KOPT-K1 (cell line): ENCODE measurements around the gene FXYD3.

Experiments
- H3K27ac ChIP-seq: fragments of 200-600 bp; sonication (generic); 2 replicates; pipeline ENCODE4 v1.5.1; 2016; ENCODE audit warnings: antibody characterized with exemption, mild to moderate bottlenecking, low read depth, low read length; ENCODE audit not compliant: poor library complexity, severe bottlenecking
- H3K36me3 ChIP-seq: fragments of 200-600 bp; sonication (generic); 2 replicates; pipeline ENCODE4 v1.5.1; 2017; ENCODE audit warnings: antibody characterized with exemption, mild to moderate bottlenecking, low read length, moderate library complexity; ENCODE audit not compliant: insufficient read depth
- H3K9me3 ChIP-seq: fragments of 200-600 bp; sonication (generic); 2 replicates; pipeline ENCODE4 v1.5.1; 2017; ENCODE audit warnings: antibody characterized with exemption, low read length, mild to moderate bottlenecking; ENCODE audit not compliant: insufficient read depth, poor library complexity, severe bottlenecking

The FXYD3 gene

GRCh38 chr19:35115177-35115951 lies at the start of gene FXYD3:
TSS of gene FXYD3 (plus strand) at chr19:35115823. CDS start at chr19:35119377, 3,554 bp downstream.
- no peak within 1 kb of the TSS for H3K27ac ChIP-seq
- H3K36me3 ChIP-seq: no peaks in the 10 kb centered on the region
- no peaks in the 10 kb centered on the region for H3K9me3 ChIP-seq

- Histone ChIP-seq H3K9me3 (peaks cover 6% of the 10 kb centered on the region), H3K27ac (no peak overlapping the region), H3K36me3 (no peaks in the 10 kb centered on the region)
Measured at GRCh38 chr19:35066121-35066520, 49.5 kb upstream of the FXYD3 start.

GRCh38 chr19:35066691-35067563 lies 48.7 kb upstream of the FXYD3 start:
- no peaks in the 10 kb centered on the region for H3K36me3 ChIP-seq
- H3K9me3 ChIP-seq: peaks cover 6% of the 10 kb centered on the region
- H3K27ac ChIP-seq: no peak overlapping the region

GRCh38 chr19:35068941-35069634 lies 46.5 kb upstream of the FXYD3 start:
- H3K27ac ChIP-seq: no peak overlapping the region

GRCh38 chr19:35069696-35070095 lies 45.9 kb upstream of the FXYD3 start:
- Histone ChIP-seq H3K27ac (no peak overlapping the region), H3K9me3 (peaks cover 6% of the 10 kb centered on the region), H3K36me3 (no peaks in the 10 kb centered on the region)

More at GRCh38 chr19:35068941-35069634, 46.5 kb upstream of the FXYD3 start:
- Histone ChIP-seq H3K36me3 (no peaks in the 10 kb centered on the region), H3K9me3 (peaks cover 6% of the 10 kb centered on the region)

- H3K27ac ChIP-seq: no peak overlapping the region
- H3K36me3 ChIP-seq: no peaks in the 10 kb centered on the region
- H3K9me3 ChIP-seq: peaks cover 6% of the 10 kb centered on the region
Measured at GRCh38 chr19:35070471-35070870, 45.2 kb upstream of the FXYD3 start.

- H3K36me3 ChIP-seq: no peaks in the 10 kb centered on the region
- peaks cover 6% of the 10 kb centered on the region for H3K9me3 ChIP-seq
- H3K27ac ChIP-seq: no peak overlapping the region
Measured at GRCh38 chr19:35073516-35073915, 42.1 kb upstream of the FXYD3 start.

- peaks cover 6% of the 10 kb centered on the region for H3K9me3 ChIP-seq
Measured at GRCh38 chr19:35073941-35074340, 41.7 kb upstream of the FXYD3 start.

GRCh38 chr19:35074426-35075201 lies 41.0 kb upstream of the FXYD3 start:
- no peak overlapping the region for H3K27ac ChIP-seq
- peaks cover 6% of the 10 kb centered on the region for H3K9me3 ChIP-seq

More at GRCh38 chr19:35073941-35074340, 41.7 kb upstream of the FXYD3 start:
- H3K36me3 ChIP-seq: no peaks in the 10 kb centered on the region
- H3K27ac ChIP-seq: no peak overlapping the region

GRCh38 chr19:35075202-35076025 lies 40.2 kb upstream of the FXYD3 start:
- H3K27ac ChIP-seq: no peak overlapping the region
- H3K36me3 ChIP-seq: no peaks in the 10 kb centered on the region
- H3K9me3 ChIP-seq: peaks cover 4% of the 10 kb centered on the region

More at GRCh38 chr19:35074426-35075201, 41.0 kb upstream of the FXYD3 start:
- H3K36me3 ChIP-seq: no peaks in the 10 kb centered on the region

- no peak overlapping the region for H3K27ac ChIP-seq
- H3K36me3 ChIP-seq: no peaks in the 10 kb centered on the region
- H3K9me3 ChIP-seq: no peaks in the 10 kb centered on the region
Measured at GRCh38 chr19:35076026-35076370, 39.6 kb upstream of the FXYD3 start.

- Histone ChIP-seq H3K27ac (no peak overlapping the region), H3K36me3 (no peaks in the 10 kb centered on the region), H3K9me3 (no peaks in the 10 kb centered on the region)
Measured at GRCh38 chr19:35076657-35077056, 39.0 kb upstream of the FXYD3 start.

- Histone ChIP-seq H3K27ac (no peak overlapping the region), H3K36me3 (no peaks in the 10 kb centered on the region), H3K9me3 (no peaks in the 10 kb centered on the region)
Measured at GRCh38 chr19:35077411-35078223, 38.0 kb upstream of the FXYD3 start.
